ENCODE measurements around the gene PARD3.
"Not testable (repeated sequence)": the region's sequence is repeated elsewhere in the genome, so short reads cannot be mapped to it uniquely, and the experiment has no call there.

The PARD3 gene

GRCh38 chr10:34415039-34415438 lies 400.1 kb downstream of the PARD3 start:
- no peak for DNase-seq

GRCh38 chr10:34413756-34414587 lies 401.1 kb downstream of the PARD3 start:
- no peak for DNase-seq

- DNase-seq = no peak
These were observed 401.9 kb downstream of the PARD3 start for GRCh38 chr10:34413214-34413613.

GRCh38 chr10:34408956-34409355 lies 406.1 kb downstream of the PARD3 start:
- no peak for DNase-seq

- no peak for DNase-seq
These were observed 406.7 kb downstream of the PARD3 start for GRCh38 chr10:34408381-34408780.

GRCh38 chr10:34407324-34407805 lies 407.7 kb downstream of the PARD3 start:
- DNase-seq = no peak

GRCh38 chr10:34406463-34407323 lies 408.4 kb downstream of the PARD3 start:
- no peak for DNase-seq

- no peak for DNase-seq
These were observed 409.3 kb downstream of the PARD3 start for GRCh38 chr10:34405611-34406462.

- no peak for DNase-seq
These were observed 411.6 kb downstream of the PARD3 start for GRCh38 chr10:34403512-34403911.

GRCh38 chr10:34400075-34400474 lies 415.0 kb downstream of the PARD3 start:
- no peak for DNase-seq

- no peak for DNase-seq
These were observed 416.1 kb downstream of the PARD3 start for GRCh38 chr10:34399013-34399412.

GRCh38 chr10:34397324-34397723 lies 417.8 kb downstream of the PARD3 start:
- no peak for DNase-seq

GRCh38 chr10:34396663-34397062 lies 418.4 kb downstream of the PARD3 start:
- no peak for DNase-seq

- DNase-seq = no peak
These were observed 422.4 kb downstream of the PARD3 start for GRCh38 chr10:34392641-34393170.

GRCh38 chr10:34391168-34391567 lies 423.9 kb downstream of the PARD3 start:
- DNase-seq = not testable (repeated sequence)

GRCh38 chr10:34389801-34390200 lies 425.3 kb downstream of the PARD3 start:
- DNase-seq = no peak

GRCh38 chr10:34386921-34387320 lies 428.2 kb downstream of the PARD3 start:
- no peak for DNase-seq

GRCh38 chr10:34384372-34384771 lies 430.7 kb downstream of the PARD3 start:
- DNase-seq = no peak

GRCh38 chr10:34382626-34383025 lies 432.5 kb downstream of the PARD3 start:
- DNase-seq = no peak

GRCh38 chr10:34380856-34381255 lies 434.2 kb downstream of the PARD3 start:
- no peak for DNase-seq

- no peak for DNase-seq
These were observed 436.8 kb downstream of the PARD3 start for GRCh38 chr10:34378297-34378696.

- DNase-seq = no peak
These were observed 437.3 kb downstream of the PARD3 start for GRCh38 chr10:34377833-34378232.

All from right kidney (tissue), 1 donor.